Measurements from ENCODE around the gene AEBP2. TPM values are rescaled to one million over a fixed set of nuclear protein-coding genes. Genes with fewer than 3 reads are reported as not detected.
A peak's percentile ranks its signal among the peaks of the same experiment; 100 is the strongest.
"Not testable (repeated sequence)": the region's sequence is repeated elsewhere in the genome, so short reads cannot be mapped to it uniquely, and the experiment has no call there.

Gene AEBP2
- total RNA-seq, 2 donors from 2014 or later, result 50.0 to 52.7 TPM

- Mint-ChIP-seq H3K27me3 (no peaks in the 10 kb centered on the region), H3K27ac (no peak overlapping the region), H3K36me3 (ENCODE audit: low read depth) (peaks cover 2% of the 10 kb centered on the region), H3K4me3 (no peak overlapping the region), H3K4me1 (peaks cover 2% of the 10 kb centered on the region)
- H3K9me3 ChIP-seq (ENCODE audit: control insufficient read depth, low read length, poor library complexity, severe bottlenecking), result no peaks in the 10 kb centered on the region
- ATAC-seq (no peak), DNase-seq (no peak)
Observed at GRCh38 chr12:19546027-19546426, 106.7 kb downstream of the AEBP2 start.

GRCh38 chr12:19546611-19547162 is 107.4 kb downstream of the AEBP2 start:
- Mint-ChIP-seq H3K27me3 (no peaks in the 10 kb centered on the region), H3K36me3 (ENCODE audit: low read depth) (peaks cover 2% of the 10 kb centered on the region), H3K4me3 (no peak overlapping the region), H3K4me1 (peaks cover 2% of the 10 kb centered on the region), H3K27ac (no peak overlapping the region)
- ATAC-seq (no peak), DNase-seq (no peak)
- H3K9me3 ChIP-seq (ENCODE audit: control insufficient read depth, low read length, poor library complexity, severe bottlenecking), result no peaks in the 10 kb centered on the region

GRCh38 chr12:19547271-19547671 is 108.0 kb downstream of the AEBP2 start:
- H3K4me1 Mint-ChIP-seq, result peaks cover 2% of the 10 kb centered on the region
- no peak overlapping the region for H3K4me3 Mint-ChIP-seq
- no peaks in the 10 kb centered on the region for H3K27me3 Mint-ChIP-seq
- DNase-seq (no peak), ATAC-seq (no peak)
- no peak overlapping the region for H3K27ac Mint-ChIP-seq
- H3K9me3 ChIP-seq (ENCODE audit: control insufficient read depth, low read length, poor library complexity, severe bottlenecking), result no peaks in the 10 kb centered on the region
- peaks cover 2% of the 10 kb centered on the region for H3K36me3 Mint-ChIP-seq (ENCODE audit: low read depth)

- no peak for DNase-seq
- H3K9me3 ChIP-seq (ENCODE audit: control insufficient read depth, low read length, poor library complexity, severe bottlenecking), result no peaks in the 10 kb centered on the region
- Mint-ChIP-seq H3K27ac (no peak overlapping the region), H3K27me3 (no peaks in the 10 kb centered on the region), H3K4me3 (no peak overlapping the region), H3K4me1 (peaks cover 10% of the 10 kb centered on the region), H3K36me3 (ENCODE audit: low read depth) (peaks cover 2% of the 10 kb centered on the region)
- ATAC-seq, result no peak
Observed at GRCh38 chr12:19548834-19549233, 109.5 kb downstream of the AEBP2 start.

GRCh38 chr12:19550626-19551025 is 111.3 kb downstream of the AEBP2 start:
- no peaks in the 10 kb centered on the region for H3K9me3 ChIP-seq (ENCODE audit: control insufficient read depth, low read length, poor library complexity, severe bottlenecking)
- Mint-ChIP-seq H3K4me3 (no peak overlapping the region), H3K27me3 (no peaks in the 10 kb centered on the region), H3K27ac (no peak overlapping the region), H3K4me1 (peaks cover 10% of the 10 kb centered on the region), H3K36me3 (ENCODE audit: low read depth) (peaks cover 2% of the 10 kb centered on the region)
- no peak for DNase-seq
- no peak for ATAC-seq

- Mint-ChIP-seq H3K27ac (peak overlapping the region; percentile 93), H3K4me3 (peak overlapping the region; percentile 87), H3K4me1 (peaks cover 14% of the 10 kb centered on the region)
- not testable (repeated sequence) for DNase-seq; H3K27me3 Mint-ChIP-seq; H3K9me3 ChIP-seq (ENCODE audit: control insufficient read depth, low read length, poor library complexity, severe bottlenecking); H3K36me3 Mint-ChIP-seq (ENCODE audit: low read depth)
- peak; percentile 55 for ATAC-seq
Observed at GRCh38 chr12:19552441-19553097, 113.3 kb downstream of the AEBP2 start.

GRCh38 chr12:19553175-19553574 is 113.9 kb downstream of the AEBP2 start:
- H3K4me1 Mint-ChIP-seq, result peaks cover 14% of the 10 kb centered on the region
- H3K9me3 ChIP-seq (ENCODE audit: control insufficient read depth, low read length, poor library complexity, severe bottlenecking), result no peaks in the 10 kb centered on the region
- DNase-seq (no peak), ATAC-seq (no peak)
- peak overlapping the region; percentile 87 for H3K4me3 Mint-ChIP-seq
- peaks cover under 1% of the 10 kb centered on the region for H3K36me3 Mint-ChIP-seq (ENCODE audit: low read depth)
- peak overlapping the region; percentile 93 for H3K27ac Mint-ChIP-seq
- no peaks in the 10 kb centered on the region for H3K27me3 Mint-ChIP-seq

- Mint-ChIP-seq H3K4me1 (peaks cover 18% of the 10 kb centered on the region), H3K27ac (peak overlapping the region; percentile 78), H3K4me3 (peak overlapping the region; percentile 57), H3K36me3 (ENCODE audit: low read depth) (peaks cover 9% of the 10 kb centered on the region), H3K27me3 (no peaks in the 10 kb centered on the region)
- H3K9me3 ChIP-seq (ENCODE audit: control insufficient read depth, low read length, poor library complexity, severe bottlenecking), result no peaks in the 10 kb centered on the region
- DNase-seq (no peak), ATAC-seq (peak; percentile 52)
Observed at GRCh38 chr12:19561411-19561961, 122.2 kb downstream of the AEBP2 start.
